Neural cell (in vitro differentiated cells): ENCODE measurements around the gene SYNGR2.

Experiments
- CTCF ChIP-seq: fragments of 450-650 bp; IDR thresholded peaks from 2 replicates; pipeline ENCODE4 v1.5.1; 2014; ENCODE audit warnings: antibody characterized with exemption, mild to moderate bottlenecking, moderate library complexity; ENCODE audit not compliant: poor library complexity, severe bottlenecking
- POLR2AphosphoS5 ChIP-seq: IDR thresholded peaks from 2 replicates; pipeline ENCODE4 v1.6.1; 2012
- SMC3 ChIP-seq: fragments of 450-650 bp; conservative IDR thresholded peaks from 2 replicates; pipeline ENCODE4 v1.6.1; 2014; ENCODE audit warnings: antibody characterized with exemption, mild to moderate bottlenecking, moderate library complexity; ENCODE audit not compliant: poor library complexity
- TAF1 ChIP-seq: IDR thresholded peaks from 2 replicates; pipeline ENCODE4 v1.6.1; 2012; ENCODE audit warnings: low read depth

DNA sequence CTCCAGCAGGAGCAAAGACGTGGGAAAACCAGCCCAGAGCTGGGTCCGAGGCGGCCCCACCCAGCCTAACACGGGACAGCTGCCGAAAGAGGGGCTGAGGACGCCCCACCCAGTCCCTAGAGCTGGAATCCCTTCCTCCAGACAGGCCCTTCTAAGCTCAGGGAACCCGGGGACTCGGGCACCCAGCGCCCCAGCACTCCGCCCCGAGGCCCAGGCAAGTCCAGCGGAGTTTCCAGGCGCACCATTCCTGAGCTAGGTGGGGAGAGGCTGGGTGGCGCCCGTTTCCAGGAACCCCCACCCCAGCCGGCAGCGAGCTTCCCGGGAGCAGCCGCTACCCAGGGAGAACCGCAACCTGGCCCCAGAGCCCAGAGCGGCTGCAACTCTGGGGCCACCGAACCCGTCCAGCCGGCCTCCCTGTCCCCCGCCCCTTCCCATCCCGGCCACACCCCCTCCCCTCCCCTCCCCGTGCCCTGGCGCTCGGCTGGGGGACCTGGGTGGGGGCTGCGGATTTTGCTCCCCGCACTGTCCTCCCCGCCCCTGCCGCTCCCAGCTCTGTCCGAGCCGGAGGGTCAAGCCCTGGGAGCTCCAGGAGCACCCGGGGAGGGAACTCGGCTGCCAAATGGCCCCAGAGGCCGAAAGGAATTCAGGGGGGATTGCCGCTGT, 40.4 kb upstream of the SYNGR2 start:
- TF ChIP-seq CTCF (no peak), TAF1 (no peak), POLR2AphosphoS5 (no peak), SMC3 (no peak)
